Hippocampal formation (tissue), 2 donors: ENCODE data around the gene NBEA.
"Not testable (repeated sequence)": the region's sequence is repeated elsewhere in the genome, so short reads cannot be mapped to it uniquely, and the experiment has no call there.

Source experiments
- DNase-seq, 2 donors: peaks; one replicate each; lab custom pipeline; 2025; lab: John Stamatoyannopoulos, UW

NBEA gene

GRCh38 chr13:34959489-34959888, 17.4 kb downstream of the NBEA start:
- DNase-seq: no peak

- DNase-seq: no peak
Observed at GRCh38 chr13:34964558-34964957, 22.5 kb downstream of the NBEA start.

GRCh38 chr13:34967851-34968562, 25.9 kb downstream of the NBEA start:
- DNase-seq: no peak

GRCh38 chr13:34969539-34969938, 27.5 kb downstream of the NBEA start:
- not testable (repeated sequence) for DNase-seq

- DNase-seq: no peak
Observed at GRCh38 chr13:34970961-34971360, 28.9 kb downstream of the NBEA start.

- no peak for DNase-seq
Observed at GRCh38 chr13:34971473-34971872, 29.4 kb downstream of the NBEA start.

GRCh38 chr13:34985199-34985598, 43.1 kb downstream of the NBEA start:
- not testable (repeated sequence) for DNase-seq

GRCh38 chr13:34988330-34988791, 46.3 kb downstream of the NBEA start:
- DNase-seq: no peak

- DNase-seq: no peak
Observed at GRCh38 chr13:34990399-34991214, 48.5 kb downstream of the NBEA start.

GRCh38 chr13:34993470-34993869, 51.4 kb downstream of the NBEA start:
- no peak for DNase-seq

- not testable (repeated sequence) for DNase-seq
Observed at GRCh38 chr13:35003734-35004133, 61.7 kb downstream of the NBEA start.

- DNase-seq: no peak
Observed at GRCh38 chr13:35005051-35005450, 63.0 kb downstream of the NBEA start.

- DNase-seq: no peak
Observed at GRCh38 chr13:35014606-35015213, 72.6 kb downstream of the NBEA start.

- DNase-seq: peak in 1 of 2 donors; percentile 11
Observed at GRCh38 chr13:35016362-35017112, 74.5 kb downstream of the NBEA start.

- DNase-seq: no peak
Observed at GRCh38 chr13:35025314-35025713, 83.2 kb downstream of the NBEA start.

- no peak for DNase-seq
Observed at GRCh38 chr13:35028338-35028867, 86.3 kb downstream of the NBEA start.

GRCh38 chr13:35039012-35039411, 96.9 kb downstream of the NBEA start:
- no peak for DNase-seq

- DNase-seq: no peak
Observed at GRCh38 chr13:35046587-35046986, 104.5 kb downstream of the NBEA start.

- DNase-seq: no peak
Observed at GRCh38 chr13:35055705-35056104, 113.6 kb downstream of the NBEA start.

GRCh38 chr13:35057858-35058257, 115.8 kb downstream of the NBEA start:
- no peak for DNase-seq

GRCh38 chr13:35058585-35058984, 116.5 kb downstream of the NBEA start:
- DNase-seq: not testable (repeated sequence)

GRCh38 chr13:35086667-35087066, 144.6 kb downstream of the NBEA start:
- no peak for DNase-seq
